CD4-positive, CD25-positive, alpha-beta regulatory T cell (primary cell): ENCODE data around the gene DEAF1. TPM values are rescaled to one million over a fixed set of nuclear protein-coding genes. Genes with fewer than 3 reads are reported as not detected.
A peak's percentile ranks its signal among the peaks of the same experiment; 100 is the strongest.

ENCODE experiments used
- ATAC-seq, 2 donors: fragments of 150-1000 bp; cut with Tn5 transposase; one replicate each; pipeline ENCODE4 v1.10.0; 2021; ENCODE audit warnings: low read depth in 2 of 2, moderate number of reproducible peaks in 2 of 2, moderate library complexity in 1 of 2
- DNase-seq, 3 donors: peaks; one replicate each; pipeline versions ENCODE4 v3.0.0 to v3.0.0-alpha.2; 2012 to 2022; ENCODE audit warnings: mixed read lengths in 1 of 3
- H3K27ac ChIP-seq: one replicate; pipeline ENCODE4 v1.7.0; 2013; ENCODE audit warnings: mild to moderate bottlenecking, low read length; ENCODE audit not compliant: insufficient read depth, poor library complexity, severe bottlenecking
- H3K27me3 ChIP-seq: one replicate; pipeline ENCODE4 v1.7.0; 2013; ENCODE audit warnings: low read length; ENCODE audit not compliant: control insufficient read depth, insufficient read depth
- H3K36me3 ChIP-seq: one replicate; pipeline ENCODE4 v1.7.0; 2013; ENCODE audit warnings: mild to moderate bottlenecking, low read length, moderate library complexity; ENCODE audit not compliant: control insufficient read depth, insufficient read depth
- H3K4me1 ChIP-seq: 2 replicates; pipeline ENCODE4 v1.7.0; 2013; ENCODE audit warnings: mild to moderate bottlenecking, low read length; ENCODE audit not compliant: insufficient read depth, control insufficient read depth, poor library complexity, severe bottlenecking
- H3K4me3 ChIP-seq: one replicate; pipeline ENCODE4 v1.7.0; 2013; ENCODE audit warnings: low read depth, mild to moderate bottlenecking, low read length, moderate library complexity
- H3K9me3 ChIP-seq, 2 experiments: 1 replicate in 1 of 2; 2 replicates in 1 of 2; pipeline ENCODE4 v1.7.0; 2013; ENCODE audit warnings: low read length in 2 of 2, mild to moderate bottlenecking in 1 of 2, moderate library complexity in 1 of 2; ENCODE audit not compliant: control insufficient read depth in 2 of 2
- H3K27ac Mint-ChIP-seq, 3 donors: one replicate each; pipeline ENCODE4 v1.8.0; 2020 to 2022; ENCODE audit warnings: mild to moderate bottlenecking in 3 of 3, mixed read lengths in 3 of 3, moderate library complexity in 2 of 3
- H3K27me3 Mint-ChIP-seq: one replicate; pipeline ENCODE4 v1.8.0; 2022; ENCODE audit warnings: mild to moderate bottlenecking, mixed read lengths
- H3K36me3 Mint-ChIP-seq: one replicate; pipeline ENCODE4 v1.8.0; 2020; ENCODE audit warnings: mixed read lengths
- H3K4me1 Mint-ChIP-seq, 4 donors: one replicate each; pipeline ENCODE4 v1.8.0; 2020 to 2022; ENCODE audit warnings: mixed read lengths in 4 of 4, mild to moderate bottlenecking in 1 of 4
- H3K4me3 Mint-ChIP-seq, 4 donors: one replicate each; pipeline ENCODE4 v1.8.0; 2020 to 2022; ENCODE audit warnings: mild to moderate bottlenecking in 4 of 4, mixed read lengths in 4 of 4, moderate library complexity in 3 of 4
- H3K9me3 Mint-ChIP-seq, 7 donors: one replicate each; pipeline ENCODE4 v1.8.0; 2020 to 2022; ENCODE audit warnings: mixed read lengths in 7 of 7, mild to moderate bottlenecking in 3 of 7, moderate library complexity in 2 of 7
- polyA plus RNA-seq, 4 donors: library from polyadenylated mRNA; unstranded; fragments of 300-500 nt; fragmentation: Illumina TruSeq; gene quantifications; one replicate each; pipeline ENCODE4 v1.2.3, GENCODE V29; 2021
- total RNA-seq: library from RNA; stranded (reverse); gene quantifications from one replicate; pipeline ENCODE4 v1.2.3, GENCODE V29; 2022

Gene DEAF1
- total and polyA plus RNA-seq, 5 donors from 2014 or later: 33.5 to 84.1 (median 37.7) TPM

DNA sequence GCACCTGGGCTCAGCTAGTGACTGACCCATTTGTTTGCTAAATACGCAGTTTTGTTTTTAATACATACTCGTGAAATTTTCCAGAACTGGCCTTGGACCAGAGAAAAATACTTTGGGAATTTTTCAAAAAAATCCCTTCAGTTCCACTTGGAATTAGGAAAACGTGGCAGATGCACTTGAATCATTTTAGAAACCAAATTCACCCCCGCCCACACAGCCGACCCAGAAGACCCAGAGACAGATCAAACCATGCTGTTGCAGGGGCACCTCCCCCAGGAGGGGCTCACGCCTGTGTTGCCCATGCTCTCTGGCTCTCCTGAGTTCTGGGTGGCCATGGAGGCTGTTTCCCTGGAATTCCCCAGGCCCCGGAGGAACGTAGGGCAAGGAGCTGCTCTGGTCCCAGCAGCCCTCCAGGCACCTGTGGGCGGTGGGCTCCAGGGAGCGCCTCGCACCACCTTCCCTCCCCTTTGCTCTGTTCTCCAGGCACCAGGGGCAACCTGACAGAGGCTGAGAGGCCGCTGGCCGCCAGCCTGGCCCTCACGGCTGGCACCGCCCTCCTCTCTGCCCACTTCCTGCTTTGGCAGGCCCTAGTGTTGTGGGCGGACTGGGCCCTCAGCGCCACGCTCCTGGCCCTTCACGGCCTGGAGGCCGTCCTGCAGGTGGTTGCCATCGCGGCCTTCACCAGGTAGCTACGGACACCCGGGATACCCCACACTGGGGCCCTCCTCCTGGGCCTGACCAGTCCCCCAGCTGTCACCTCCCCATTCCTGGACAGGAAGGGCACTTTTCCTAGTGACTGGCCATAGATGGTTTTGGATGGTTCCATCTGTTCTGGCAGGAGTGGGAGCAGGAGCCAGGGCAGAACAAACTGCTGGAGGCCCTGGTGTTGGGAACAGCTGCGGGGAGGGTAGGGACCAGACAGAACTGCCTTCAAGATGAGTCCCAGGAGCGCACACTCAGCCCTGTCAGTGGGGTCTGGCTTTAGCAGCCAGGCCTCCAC is 7.7 kb upstream of the DEAF1 start:
- peaks cover 14% of the 10 kb centered on the region for H3K4me1 ChIP-seq
- no peaks in the 10 kb centered on the region for H3K36me3 Mint-ChIP-seq
- DNase-seq: no peak

GRCh38 chr11:701741-702461 is 6.9 kb upstream of the DEAF1 start:
- DNase-seq (no peak), ATAC-seq (no peak)
- Mint-ChIP-seq H3K27me3 (peaks cover 4% of the 10 kb centered on the region), H3K27ac (no peak overlapping the region), H3K4me1 (peaks cover 0 to 14% (median 4%) of the 10 kb centered on the region in 4 donors), H3K9me3 (no peaks in the 10 kb centered on the region), H3K4me3 (peak overlapping the region in 1 of 4 donors; percentile 35), H3K36me3 (no peaks in the 10 kb centered on the region)
- peaks cover 14% of the 10 kb centered on the region for H3K4me1 ChIP-seq
- no peak overlapping the region for H3K27ac ChIP-seq
- H3K4me3 ChIP-seq: no peak overlapping the region
- H3K27me3 ChIP-seq: no peaks in the 10 kb centered on the region
- no peaks in the 10 kb centered on the region for H3K36me3 ChIP-seq
- H3K9me3 ChIP-seq: no peaks in the 10 kb centered on the region

More for the DNA sequence above, 7.7 kb upstream of the DEAF1 start:
- H3K27ac ChIP-seq: no peak overlapping the region
- no peaks in the 10 kb centered on the region for H3K9me3 ChIP-seq
- no peak overlapping the region for H3K4me3 ChIP-seq
- H3K9me3 Mint-ChIP-seq: no peaks in the 10 kb centered on the region
- no peak overlapping the region for H3K4me3 Mint-ChIP-seq
- no peaks in the 10 kb centered on the region for H3K27me3 ChIP-seq
- H3K4me1 Mint-ChIP-seq: peaks cover 0 to 8% (median 2%) of the 10 kb centered on the region in 4 donors
- no peak overlapping the region for H3K27ac Mint-ChIP-seq
- H3K36me3 ChIP-seq: no peaks in the 10 kb centered on the region
- ATAC-seq: no peak
- H3K27me3 Mint-ChIP-seq: peaks cover 11% of the 10 kb centered on the region

- Histone ChIP-seq H3K27ac (no peak overlapping the region), H3K27me3 (no peaks in the 10 kb centered on the region), H3K36me3 (no peaks in the 10 kb centered on the region), H3K4me1 (peaks cover 11% of the 10 kb centered on the region), H3K4me3 (no peak overlapping the region), H3K9me3 (no peaks in the 10 kb centered on the region)
- H3K36me3 Mint-ChIP-seq: no peaks in the 10 kb centered on the region
- ATAC-seq (no peak), DNase-seq (no peak)
- no peaks in the 10 kb centered on the region for H3K27me3 Mint-ChIP-seq
- peak overlapping the region in 1 of 3 donors; percentile 56 for H3K27ac Mint-ChIP-seq
- no peaks in the 10 kb centered on the region for H3K9me3 Mint-ChIP-seq
- H3K4me3 Mint-ChIP-seq: no peak overlapping the region
- H3K4me1 Mint-ChIP-seq: peaks cover 0 to 20% (median 8%) of the 10 kb centered on the region in 4 donors
Measured at GRCh38 chr11:699753-700152, 4.7 kb upstream of the DEAF1 start.

- Histone ChIP-seq H3K4me1 (peaks cover 12% of the 10 kb centered on the region), H3K4me3 (no peak overlapping the region), H3K27me3 (no peaks in the 10 kb centered on the region), H3K27ac (no peak overlapping the region), H3K36me3 (no peaks in the 10 kb centered on the region), H3K9me3 (no peaks in the 10 kb centered on the region)
- Mint-ChIP-seq H3K4me3 (peak overlapping the region in 2 of 4 donors; percentile 33 to 44), H3K27me3 (no peaks in the 10 kb centered on the region), H3K9me3 (no peaks in the 10 kb centered on the region), H3K36me3 (no peaks in the 10 kb centered on the region), H3K4me1 (peaks cover 0 to 20% (median 8%) of the 10 kb centered on the region in 4 donors), H3K27ac (no peak overlapping the region)
- ATAC-seq (no peak), DNase-seq (no peak)
Measured at GRCh38 chr11:699116-699508, 4.1 kb upstream of the DEAF1 start.

- peak overlapping the region in 1 of 3 donors; percentile 71 for H3K27ac Mint-ChIP-seq
- Histone ChIP-seq H3K36me3 (no peaks in the 10 kb centered on the region), H3K4me1 (peaks cover 17% of the 10 kb centered on the region), H3K27me3 (no peaks in the 10 kb centered on the region), H3K4me3 (no peak overlapping the region), H3K27ac (no peak overlapping the region), H3K9me3 (no peaks in the 10 kb centered on the region)
- H3K36me3 Mint-ChIP-seq: no peaks in the 10 kb centered on the region
- DNase-seq (no peak), ATAC-seq (no peak)
- H3K9me3 Mint-ChIP-seq: no peaks in the 10 kb centered on the region
- H3K4me3 Mint-ChIP-seq: peak overlapping the region in 1 of 4 donors; percentile 97
- no peaks in the 10 kb centered on the region for H3K27me3 Mint-ChIP-seq
- peaks cover 0 to 22% (median 10%) of the 10 kb centered on the region in 4 donors for H3K4me1 Mint-ChIP-seq
Measured at GRCh38 chr11:698493-699115, 3.6 kb upstream of the DEAF1 start.

DNA sequence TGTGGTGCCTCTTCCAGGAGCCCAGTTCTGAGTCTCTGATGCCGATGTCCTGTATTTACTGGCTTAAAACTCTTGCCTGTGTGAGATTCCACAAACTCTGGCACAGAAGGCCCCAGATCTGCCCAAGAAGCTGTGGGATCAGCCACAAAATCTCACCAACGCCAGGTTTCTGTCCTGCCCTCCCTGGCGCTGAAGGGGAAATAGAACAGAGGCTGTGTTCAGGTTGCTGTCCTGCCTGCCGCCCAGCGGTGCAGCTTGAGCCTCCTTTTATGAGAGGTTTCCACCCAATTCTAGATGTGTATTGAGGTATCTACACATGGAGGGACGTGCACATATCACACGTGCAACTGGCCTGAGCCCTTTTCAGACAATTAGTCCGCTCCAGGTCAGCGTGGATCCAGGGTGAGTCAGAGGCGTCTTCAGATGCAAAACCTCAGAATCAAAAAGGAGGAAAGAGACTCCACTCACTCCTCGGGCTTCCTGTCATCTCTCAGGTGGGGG is 2.8 kb upstream of the DEAF1 start:
- no peaks in the 10 kb centered on the region for H3K36me3 ChIP-seq
- H3K4me1 Mint-ChIP-seq: peaks cover 0 to 29% (median 17%) of the 10 kb centered on the region in 4 donors
- no peak overlapping the region for H3K4me3 ChIP-seq
- ATAC-seq (no peak), DNase-seq (no peak)
- H3K27me3 ChIP-seq: no peaks in the 10 kb centered on the region
- H3K27ac Mint-ChIP-seq: peak overlapping the region; percentile 63 to 86 (median 64)
- no peak overlapping the region for H3K27ac ChIP-seq
- H3K4me1 ChIP-seq: peaks cover 23% of the 10 kb centered on the region
- no peaks in the 10 kb centered on the region for H3K9me3 Mint-ChIP-seq
- no peaks in the 10 kb centered on the region for H3K36me3 Mint-ChIP-seq
- no peaks in the 10 kb centered on the region for H3K9me3 ChIP-seq
- no peaks in the 10 kb centered on the region for H3K27me3 Mint-ChIP-seq
- peak overlapping the region; percentile 50 to 97 (median 68) for H3K4me3 Mint-ChIP-seq

DNA sequence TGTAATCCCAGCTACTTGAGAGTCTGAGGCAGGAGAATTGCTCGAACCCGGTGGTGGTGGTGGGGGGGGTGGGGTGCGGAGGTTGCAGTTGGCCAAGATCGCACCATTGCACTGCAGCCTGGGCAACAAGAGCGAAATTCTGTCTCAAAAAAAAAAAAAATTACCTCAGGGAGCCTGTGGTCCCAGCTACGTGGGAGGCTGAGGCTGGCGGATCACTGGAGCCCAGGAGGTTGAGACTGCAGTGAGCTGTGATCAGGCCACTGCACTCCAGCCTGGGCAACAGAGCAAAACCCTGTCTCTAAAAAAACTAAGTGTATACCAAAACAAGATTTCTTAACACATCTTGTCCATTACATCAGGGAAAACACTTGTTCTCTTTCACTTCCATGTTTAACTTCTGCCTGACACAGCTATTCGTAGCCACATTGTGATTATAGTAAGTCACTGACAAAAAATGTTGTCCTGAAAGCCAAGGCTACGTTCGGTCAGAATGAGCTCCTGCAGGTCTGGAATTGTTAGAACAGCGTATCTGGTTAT is 2.0 kb upstream of the DEAF1 start:
- no peaks in the 10 kb centered on the region for H3K27me3 Mint-ChIP-seq
- Histone ChIP-seq H3K36me3 (no peaks in the 10 kb centered on the region), H3K27ac (no peak overlapping the region), H3K4me3 (no peak overlapping the region), H3K4me1 (peaks cover 26% of the 10 kb centered on the region), H3K9me3 (no peaks in the 10 kb centered on the region), H3K27me3 (no peaks in the 10 kb centered on the region)
- peak overlapping the region; percentile 69 to 97 (median 90) for H3K4me3 Mint-ChIP-seq
- H3K4me1 Mint-ChIP-seq: peaks cover 4 to 38% (median 21%) of the 10 kb centered on the region in 4 donors
- DNase-seq (no peak), ATAC-seq (no peak)
- H3K9me3 Mint-ChIP-seq: no peaks in the 10 kb centered on the region
- H3K36me3 Mint-ChIP-seq: peaks cover 3% of the 10 kb centered on the region
- H3K27ac Mint-ChIP-seq: peak overlapping the region in 2 of 3 donors; percentile 64 to 85
